NCI-H510A treated with DMSO at 0.1 percent for 48 hours (cell line): ENCODE data around the gene ALOX12.

Experiments used
- DNase-seq: peaks from one replicate; lab custom pipeline; 2025; lab: John Stamatoyannopoulos, UW

The ALOX12 gene

GRCh38 chr17:7002288-7003047, 6.6 kb downstream of the ALOX12 start:
- DNase-seq, result no peak

GRCh38 chr17:7003745-7004144, 7.9 kb downstream of the ALOX12 start:
- DNase-seq, result no peak

GRCh38 chr17:7004398-7005253, 8.8 kb downstream of the ALOX12 start:
- peak; percentile 81 for DNase-seq

DNA sequence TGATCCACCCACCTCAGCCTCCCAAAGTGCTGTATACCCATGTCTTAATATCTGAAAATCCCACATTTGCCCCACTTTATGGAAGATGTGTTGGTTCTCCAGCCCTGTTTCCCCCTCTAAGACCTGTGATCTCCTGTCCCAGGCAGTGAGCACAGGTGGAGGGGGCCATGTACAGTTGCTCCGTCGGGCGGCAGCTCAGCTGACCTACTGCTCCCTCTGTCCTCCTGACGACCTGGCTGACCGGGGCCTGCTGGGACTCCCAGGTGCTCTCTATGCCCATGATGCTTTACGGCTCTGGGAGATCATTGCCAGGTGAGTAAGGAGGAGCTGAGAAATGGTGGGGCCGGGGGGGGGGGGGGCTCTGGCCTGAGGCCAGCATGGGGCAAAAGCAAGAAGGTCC, 9.9 kb downstream of the ALOX12 start:
- DNase-seq, result no peak

GRCh38 chr17:7007143-7007542, 11.3 kb downstream of the ALOX12 start:
- DNase-seq, result no peak

DNA sequence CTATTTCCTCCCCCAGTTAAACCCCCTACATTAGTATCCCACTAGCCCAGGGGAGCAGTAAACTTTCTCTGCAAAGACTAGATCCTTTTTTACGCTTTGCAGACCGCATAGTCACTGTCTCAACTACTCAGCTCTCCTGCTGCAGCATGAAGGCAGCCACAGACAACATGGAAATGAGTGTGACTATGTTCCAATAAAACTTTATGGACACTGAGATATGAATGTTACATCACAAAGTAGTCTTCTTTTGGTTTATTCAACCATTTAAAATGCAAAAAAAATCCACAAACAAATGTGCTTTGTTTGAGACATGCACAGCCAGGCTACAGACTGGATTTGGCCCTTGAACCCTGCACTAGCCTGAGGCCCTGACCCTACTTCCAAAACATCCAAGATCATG, 14.7 kb downstream of the ALOX12 start:
- no peak for DNase-seq

DNA sequence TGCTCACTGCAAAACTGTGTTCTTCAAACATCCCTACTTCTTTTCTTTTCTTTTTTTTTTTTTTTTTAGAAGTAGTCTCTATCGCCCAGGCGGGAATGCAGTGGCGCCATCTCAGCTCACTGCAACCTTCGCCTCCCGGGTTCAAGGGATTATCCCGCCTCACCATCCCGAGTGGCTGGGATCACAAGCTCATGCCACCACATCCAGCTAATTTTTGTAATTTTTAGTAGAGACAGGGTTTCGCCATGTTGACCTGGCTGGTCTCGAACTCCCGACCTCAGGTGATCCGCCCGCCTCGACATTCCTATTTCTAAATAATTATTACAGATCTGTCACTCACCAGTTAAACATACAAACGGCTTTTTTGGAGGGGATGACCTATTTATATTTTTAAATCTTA, 15.6 kb downstream of the ALOX12 start:
- no peak for DNase-seq

GRCh38 chr17:7011942-7012254, 16.0 kb downstream of the ALOX12 start:
- DNase-seq, result no peak

- DNase-seq, result peak; percentile 87
Measured at GRCh38 chr17:7014261-7014994, 18.6 kb downstream of the ALOX12 start.

DNA sequence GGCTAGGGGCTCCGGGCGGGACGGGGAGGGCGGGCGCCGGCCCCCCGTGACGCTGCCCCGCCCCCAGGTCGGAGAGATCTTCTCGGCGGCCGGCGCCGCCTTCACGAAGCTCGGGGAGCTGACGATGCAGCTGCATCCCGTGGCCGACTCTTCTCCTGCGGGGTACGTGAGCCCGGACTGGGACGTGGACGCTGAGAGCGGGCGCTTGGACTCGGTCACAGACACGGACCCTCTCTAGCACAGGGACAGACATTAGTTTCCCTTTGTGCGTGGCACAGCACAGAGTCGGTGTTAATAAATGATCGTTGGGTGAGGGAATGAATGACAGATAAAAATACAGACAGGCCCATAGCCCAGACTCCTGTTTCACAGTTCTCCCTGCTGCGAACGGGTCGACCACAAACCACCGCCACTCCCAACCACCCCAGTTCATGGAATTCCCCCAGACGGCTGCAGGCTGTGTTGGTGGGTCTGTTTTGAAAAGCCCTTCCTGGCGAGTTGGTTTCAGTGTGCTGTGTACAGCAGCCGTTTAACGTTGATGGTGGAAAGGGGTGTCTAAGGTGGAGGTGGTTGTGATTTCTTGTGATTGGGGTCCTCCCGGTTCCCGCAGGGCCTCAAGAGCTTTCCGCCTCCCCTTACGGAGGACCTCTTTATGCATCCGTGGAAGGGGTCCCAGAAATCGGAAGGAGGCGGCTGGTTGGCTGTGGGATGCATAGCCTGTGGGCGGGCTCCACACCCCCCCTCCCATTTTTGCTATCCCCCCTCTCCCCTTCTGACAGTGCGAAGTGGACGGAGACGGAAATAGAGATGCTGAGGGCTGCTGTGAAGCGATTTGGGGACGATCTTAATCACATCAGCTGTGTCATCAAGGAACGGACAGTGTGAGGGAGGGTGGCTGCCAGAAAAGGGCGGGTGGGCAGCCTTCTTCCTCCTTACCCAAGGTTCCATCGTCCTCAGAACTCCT, 19.4 kb downstream of the ALOX12 start:
- no peak for DNase-seq

GRCh38 chr17:7016418-7016817, 20.6 kb downstream of the ALOX12 start:
- no peak for DNase-seq

DNA sequence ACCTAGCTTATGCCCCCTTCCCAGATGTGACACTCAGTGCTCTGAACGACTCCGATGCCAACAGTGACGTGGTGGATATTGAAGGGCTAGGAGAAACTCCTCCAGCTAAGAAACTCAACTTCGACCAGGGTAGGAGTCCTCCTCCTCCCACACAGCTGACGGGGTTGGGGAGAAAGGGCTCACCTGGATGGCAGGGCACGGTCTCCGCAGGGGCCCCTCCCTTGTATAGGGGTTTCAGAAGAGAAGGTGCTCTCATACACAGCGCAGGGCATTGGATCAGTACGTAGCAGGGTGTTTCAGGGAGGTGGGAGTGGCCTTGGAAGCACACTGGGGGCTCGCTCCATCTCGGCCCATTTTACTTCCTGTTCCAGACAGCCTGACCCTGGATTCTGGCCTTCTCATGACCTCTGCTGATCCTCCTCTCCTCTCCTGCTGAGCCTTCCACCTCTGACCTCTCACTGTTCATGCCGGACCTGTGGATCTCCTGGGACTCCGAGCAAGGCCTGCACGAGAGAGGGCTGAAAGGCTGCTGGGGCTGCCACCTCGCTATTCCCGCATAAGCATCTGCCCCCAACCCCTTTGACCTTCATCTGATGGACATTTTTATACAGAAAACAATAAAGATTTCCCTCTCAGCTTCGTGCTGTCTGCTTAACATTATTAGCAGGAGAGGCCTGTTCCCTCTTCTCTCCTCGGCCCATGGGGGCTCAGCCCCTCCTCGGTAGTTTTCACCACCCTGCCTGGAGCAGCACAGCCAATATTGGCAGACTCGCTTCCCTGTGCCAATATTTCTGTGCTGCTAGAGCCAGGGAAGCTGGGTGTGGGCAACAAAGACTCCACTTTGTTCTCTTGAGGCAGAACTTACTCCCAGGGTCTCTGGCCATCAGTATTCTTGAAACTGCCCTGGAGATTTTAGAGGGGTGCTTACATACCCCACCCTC, 21.3 kb downstream of the ALOX12 start:
- no peak for DNase-seq

- DNase-seq, result no peak
Measured at GRCh38 chr17:7017827-7018200, 22.0 kb downstream of the ALOX12 start.

DNA sequence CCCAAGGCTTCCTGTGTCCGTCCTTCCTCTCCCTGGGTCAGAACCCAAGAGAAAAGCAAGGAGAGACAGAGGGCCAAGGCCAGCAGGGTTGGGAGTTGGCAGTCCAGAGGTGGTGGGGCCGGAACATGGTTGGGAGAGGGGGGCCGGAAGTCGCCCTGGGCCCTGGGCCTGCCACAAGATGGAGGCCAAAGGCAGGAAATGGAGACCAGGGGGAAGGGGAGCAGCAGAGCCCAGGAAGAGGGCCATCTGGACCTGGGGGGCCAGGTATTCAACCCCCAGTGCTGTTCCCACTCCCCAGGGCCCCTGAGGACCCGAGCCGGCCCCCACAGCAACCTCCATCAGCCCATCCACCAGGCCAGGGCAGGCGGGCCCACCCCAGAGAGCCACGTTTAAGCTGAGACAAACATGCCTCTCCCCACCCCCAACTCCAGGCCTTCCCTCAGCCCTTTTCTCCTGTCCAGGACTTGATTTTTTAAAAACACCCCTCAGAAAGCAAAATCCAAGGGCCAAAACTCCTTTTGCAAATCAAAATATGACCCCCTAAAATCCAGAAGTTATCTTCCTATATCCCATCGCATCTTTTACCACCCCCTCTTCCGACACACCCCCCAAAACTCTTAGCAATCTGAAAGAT, 22.6 kb downstream of the ALOX12 start:
- DNase-seq, result no peak

DNA sequence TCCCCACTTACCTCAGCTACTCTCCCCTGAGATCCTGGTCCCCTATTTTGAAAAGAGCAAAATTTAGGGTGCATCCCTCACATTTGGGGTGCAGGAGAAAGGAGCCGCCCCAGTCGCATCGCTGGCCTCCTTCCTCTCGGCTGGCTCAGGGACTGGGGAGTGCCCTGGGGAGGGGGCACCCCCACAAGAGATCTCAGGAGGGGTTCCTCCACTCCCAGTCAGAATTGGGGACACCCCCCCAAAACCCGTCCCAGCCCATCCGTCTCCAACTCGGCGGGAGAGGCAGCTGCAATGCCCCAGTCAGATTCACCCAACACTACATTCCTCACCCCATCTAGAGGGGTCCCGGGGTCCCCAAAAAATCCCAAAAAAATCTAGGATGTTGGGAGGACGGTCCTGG, 23.5 kb downstream of the ALOX12 start:
- no peak for DNase-seq

DNA sequence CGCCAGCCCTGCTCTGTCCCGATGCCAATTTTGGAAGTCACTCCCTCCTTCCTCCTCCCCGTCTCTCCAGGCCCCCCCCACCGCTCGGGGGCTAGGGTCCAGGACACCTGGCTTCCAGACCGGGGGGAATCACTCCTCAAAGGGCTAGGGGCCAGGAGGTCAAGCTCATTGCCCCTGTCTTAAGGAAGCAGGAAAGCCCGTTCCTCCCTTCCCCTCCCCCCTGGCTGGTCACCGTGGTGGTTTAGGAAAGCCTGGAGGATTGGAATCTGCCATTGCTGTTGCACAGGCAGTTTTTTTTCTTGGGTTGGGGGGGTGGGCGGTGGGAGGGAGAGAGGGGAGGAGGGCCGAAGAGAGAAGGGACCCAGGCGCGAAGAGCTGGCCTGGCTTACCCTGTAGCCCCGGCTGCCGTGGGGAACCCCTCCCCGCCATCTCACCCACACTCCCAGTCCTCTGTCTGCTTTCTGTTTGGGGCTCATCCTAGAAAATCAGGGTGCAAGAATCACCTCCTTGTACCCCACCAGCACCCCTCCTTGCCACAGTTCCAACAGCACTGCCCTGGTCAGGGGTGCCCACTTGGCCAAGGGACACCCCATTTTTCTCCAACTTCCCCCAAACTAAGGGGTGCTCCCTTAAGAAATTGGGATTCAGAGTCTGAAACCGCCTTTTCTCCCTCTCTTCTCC, 24.1 kb downstream of the ALOX12 start:
- DNase-seq, result no peak

GRCh38 chr17:7020894-7021664, 25.2 kb downstream of the ALOX12 start:
- DNase-seq, result no peak

DNA sequence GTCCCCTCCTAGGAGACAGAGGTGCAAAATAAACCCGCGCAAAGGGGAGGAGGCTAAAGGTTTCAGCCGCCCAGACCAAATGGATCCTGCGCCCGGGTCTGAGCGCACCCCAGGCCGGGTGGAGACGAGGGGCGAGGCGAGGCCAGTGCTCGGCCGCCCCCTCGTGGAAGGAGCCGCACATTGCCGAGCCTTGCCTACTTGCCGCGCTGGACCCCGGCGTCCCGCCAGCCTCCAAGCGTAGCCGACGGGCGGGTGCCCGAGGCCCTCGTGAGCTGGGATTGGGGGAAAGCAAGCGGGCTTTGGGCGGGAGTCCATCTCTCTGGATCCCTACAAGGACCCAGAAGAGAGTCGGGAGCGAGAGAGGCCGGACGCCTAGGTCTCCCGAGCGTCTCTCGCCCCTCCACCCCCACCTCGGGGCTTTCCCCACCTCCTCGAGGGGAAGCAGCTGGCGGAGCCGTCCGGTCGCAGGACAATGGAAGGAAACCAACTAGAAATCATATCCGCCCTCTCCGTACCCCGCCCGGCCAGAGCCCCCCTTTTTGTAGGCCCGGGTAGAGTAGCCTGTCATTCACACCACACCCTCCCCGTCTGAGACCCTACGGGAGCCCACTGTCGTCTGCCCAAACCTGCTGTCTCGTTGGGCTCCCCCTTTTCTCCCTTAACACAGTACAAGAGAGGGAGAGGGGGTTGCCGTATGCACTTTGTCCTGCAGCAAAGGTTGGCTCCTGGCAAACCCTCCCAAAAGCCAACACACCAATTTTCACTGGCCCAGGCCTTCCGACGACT, 26.3 kb downstream of the ALOX12 start:
- DNase-seq, result peak; percentile 48
